ENCODE results near the gene OTOG.

Gene OTOG

GRCh38 chr11:17672469-17672868 lies 125.4 kb downstream of the OTOG start:
- no peak for DNase-seq

- no peak for DNase-seq
These were observed 126.9 kb downstream of the OTOG start for GRCh38 chr11:17673951-17674350.

DNA sequence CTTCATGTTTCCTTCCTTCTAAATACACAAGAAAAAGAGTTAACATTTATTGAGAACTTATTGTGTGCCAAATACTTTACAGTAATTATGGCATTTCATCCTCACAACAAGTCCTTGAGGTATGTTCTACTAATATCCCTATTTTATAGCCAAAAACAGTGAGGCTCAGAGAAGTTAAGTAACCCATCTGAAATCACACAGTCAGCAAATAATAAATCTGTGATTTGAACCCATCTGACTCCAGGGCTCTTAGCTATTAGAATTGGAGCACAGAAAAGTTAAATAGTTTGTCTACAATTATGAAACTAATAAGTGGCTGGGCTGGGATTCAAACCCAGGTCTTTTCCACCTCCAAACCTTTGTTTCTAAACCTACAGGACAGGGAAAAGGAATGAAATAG lies 135.8 kb downstream of the OTOG start:
- no peak for DNase-seq

DNA sequence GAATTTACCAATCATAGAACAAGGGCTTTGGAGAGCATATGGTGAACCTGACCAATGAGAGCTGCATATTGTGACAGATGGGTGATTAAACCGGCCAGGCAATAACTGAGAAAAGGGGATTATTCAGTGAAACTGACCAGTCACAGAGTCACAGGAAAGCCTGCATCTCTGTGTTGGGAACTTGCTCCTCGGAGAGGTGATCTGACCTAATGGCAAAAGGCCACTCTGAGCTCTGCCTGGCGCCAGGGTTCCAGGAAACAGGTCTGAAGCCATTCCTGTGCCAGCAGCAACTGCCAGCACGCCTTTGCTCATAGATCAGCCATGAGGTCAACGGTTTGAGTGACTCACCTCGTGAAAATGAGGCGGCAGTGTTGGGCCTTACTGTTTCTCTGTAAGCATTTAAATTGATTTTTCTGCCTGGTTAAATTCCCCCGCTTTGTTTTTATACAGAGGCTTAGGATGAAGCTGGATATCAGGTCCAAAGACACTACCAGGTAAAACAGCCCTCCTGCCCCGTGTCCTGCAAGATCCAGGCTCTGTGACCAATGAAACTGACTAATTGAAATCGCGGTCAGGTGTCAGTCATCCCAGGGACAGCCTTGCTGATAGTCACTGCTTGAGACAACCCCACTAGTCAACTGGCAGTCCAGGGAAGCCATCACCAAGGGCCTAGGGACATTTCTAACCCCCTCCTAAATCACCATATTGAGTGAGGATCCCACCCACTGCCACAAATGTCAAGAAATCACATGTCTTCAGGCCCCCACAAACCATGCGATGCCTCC lies 136.5 kb downstream of the OTOG start:
- DNase-seq, result no peak

DNA sequence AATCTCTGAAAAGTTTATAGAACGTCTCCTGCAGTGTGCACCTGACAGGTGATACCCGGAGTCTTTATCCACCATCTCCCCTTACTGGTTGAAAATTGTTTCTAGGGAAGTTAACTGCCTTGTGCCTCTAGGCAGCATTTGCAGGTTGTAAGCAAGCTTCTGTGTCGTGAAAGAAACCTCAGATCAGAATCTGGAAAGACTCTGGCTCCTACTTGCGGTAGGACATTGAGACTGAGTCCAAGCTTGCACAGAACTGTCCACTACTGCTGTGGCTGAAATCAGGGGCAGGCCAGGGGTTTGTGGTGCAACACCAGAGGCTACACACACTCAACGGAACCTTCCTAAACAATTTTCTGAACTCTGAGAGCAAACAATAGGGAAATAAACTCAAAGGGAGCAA lies 137.5 kb downstream of the OTOG start:
- no peak for DNase-seq

- no peak for DNase-seq
These were observed 139.3 kb downstream of the OTOG start for GRCh38 chr11:17686231-17686980.

GRCh38 chr11:17687946-17688670 lies 141.0 kb downstream of the OTOG start:
- no peak for DNase-seq

- DNase-seq, result no peak
These were observed 144.5 kb downstream of the OTOG start for GRCh38 chr11:17691550-17691949.

GRCh38 chr11:17691976-17692375 lies 144.9 kb downstream of the OTOG start:
- DNase-seq, result no peak

- no peak for DNase-seq
These were observed 145.9 kb downstream of the OTOG start for GRCh38 chr11:17692931-17693330.

DNA sequence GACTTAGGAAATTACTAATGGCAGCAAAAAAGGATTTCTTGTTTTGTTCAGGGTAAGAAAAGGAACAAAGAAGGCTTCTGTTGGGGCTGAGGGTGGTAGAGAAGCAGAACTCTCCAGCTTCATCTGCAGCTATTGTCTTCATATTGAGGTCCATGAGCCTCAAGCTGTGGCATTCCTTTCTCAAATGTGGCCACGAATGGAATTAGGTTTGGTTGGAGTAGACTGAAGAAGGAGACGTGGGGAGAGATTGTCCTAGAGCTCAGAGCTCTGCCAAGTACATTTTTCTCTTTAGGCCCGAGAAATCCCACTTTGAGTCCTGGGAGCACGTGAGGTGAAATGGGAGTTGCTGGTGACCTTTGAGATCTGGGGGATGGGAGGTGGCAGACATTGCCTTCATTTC lies 146.5 kb downstream of the OTOG start:
- DNase-seq, result no peak

DNA sequence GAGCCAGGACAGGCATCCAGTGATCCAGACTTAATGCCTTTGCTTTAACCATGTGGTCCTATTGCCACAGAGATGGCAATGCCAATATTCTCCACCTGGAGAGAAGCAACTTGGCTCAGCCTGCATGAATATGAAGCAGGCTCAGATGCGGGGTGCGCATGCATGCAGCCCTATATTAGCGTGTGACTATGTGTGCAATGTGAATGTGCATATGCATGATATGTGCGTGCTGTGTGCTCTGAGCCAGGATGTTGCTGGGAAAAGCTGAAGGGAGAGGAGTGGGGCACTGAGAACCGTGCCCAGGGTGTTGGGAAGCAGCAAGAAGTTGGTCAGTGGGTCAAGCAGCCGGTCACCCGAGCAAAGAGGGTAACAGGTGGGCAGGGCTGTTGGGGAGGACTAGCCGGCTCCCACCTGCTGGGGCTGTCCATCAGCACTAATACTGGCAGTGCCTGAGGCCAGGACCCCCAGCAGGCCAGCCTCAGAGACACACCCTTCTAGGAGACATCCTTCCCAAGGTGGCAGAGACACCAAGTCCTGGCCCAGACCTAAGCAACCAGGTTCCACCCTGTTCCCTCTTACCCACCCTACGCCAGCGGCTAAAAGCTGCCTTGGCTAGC lies 147.5 kb downstream of the OTOG start:
- no peak for DNase-seq

GRCh38 chr11:17695454-17696441 lies 148.7 kb downstream of the OTOG start:
- DNase-seq, result no peak

DNA sequence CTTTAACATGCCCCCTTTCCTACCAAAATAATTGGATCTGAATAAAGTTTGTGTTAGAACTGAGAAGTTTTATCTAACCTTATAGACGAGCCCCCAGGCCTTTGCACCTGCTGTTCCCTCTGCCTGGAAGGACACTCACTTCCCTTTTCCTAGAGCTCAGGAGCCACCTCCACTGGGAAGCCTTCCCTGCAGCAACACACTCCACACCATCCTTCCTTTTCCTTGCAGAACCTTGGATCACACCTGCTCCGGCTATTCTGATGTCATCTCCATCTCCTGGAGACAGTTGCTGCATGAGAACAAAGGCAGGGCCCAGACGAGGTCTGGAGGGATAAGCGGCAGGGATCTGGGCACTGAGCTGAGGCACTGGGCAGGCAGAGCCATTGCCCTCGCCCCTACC lies 149.7 kb downstream of the OTOG start:
- DNase-seq, result no peak
